Measurements from ENCODE around the gene TMC1. TPM values are rescaled to one million over a fixed set of nuclear protein-coding genes. Genes with fewer than 3 reads are reported as not detected.

Gene TMC1
- total RNA-seq, 4 donors from 2014 or later = 0.32 TPM; not detected in 3

GRCh38 chr9:72855890-72856523, 334.6 kb downstream of the TMC1 start:
- WGBS, 2 donors (ENCODE audit: low coverage in 1 of 2) = 91 to 95% methylated on average over 4 to 5 of the region's 5 CpGs
- in situ Hi-C loops (cut with MboI; ENCODE audit: low pct_ligation_motif_present in 1 of 4, low pct_unique_long_range_greater_than_20kb in 1 of 4, low sequenced_read_pairs in 3 of 4) (loop anchor here (10.0 to 25.0 kb wide), 4 partner anchors 156 to 331 kb away; no protein-coding TSS in a partner anchor), intact Hi-C loops (cut with DNase I; ENCODE audit: low total_unique reads) (loop anchor here (5.0 kb wide), 2 partner anchors 166 to 226 kb away; no protein-coding TSS in a partner anchor)
- Histone ChIP-seq H3K4me3 (no peak overlapping the region), H3K4me1 (peaks cover 12 to 22% (median 14%) of the 10 kb centered on the region in 4 donors), H3K9me3 (no peaks in the 10 kb centered on the region), H3K27ac (no peak overlapping the region), H3K27me3 (no peaks in the 10 kb centered on the region), H3K36me3 (no peaks in the 10 kb centered on the region)
- DNase-seq = no peak
- no peak for TF ChIP-seq POLR2A (IDR thresholded peaks at IDR 0.05)
- no peak for TF ChIP-seq CTCF (IDR thresholded peaks at IDR 0.05)
- no peak for TF ChIP-seq POLR2AphosphoS5 (IDR thresholded peaks at IDR 0.05)
- TF ChIP-seq EP300 (IDR thresholded peaks at IDR 0.05; ENCODE audit: low read depth) = no peak

DNA sequence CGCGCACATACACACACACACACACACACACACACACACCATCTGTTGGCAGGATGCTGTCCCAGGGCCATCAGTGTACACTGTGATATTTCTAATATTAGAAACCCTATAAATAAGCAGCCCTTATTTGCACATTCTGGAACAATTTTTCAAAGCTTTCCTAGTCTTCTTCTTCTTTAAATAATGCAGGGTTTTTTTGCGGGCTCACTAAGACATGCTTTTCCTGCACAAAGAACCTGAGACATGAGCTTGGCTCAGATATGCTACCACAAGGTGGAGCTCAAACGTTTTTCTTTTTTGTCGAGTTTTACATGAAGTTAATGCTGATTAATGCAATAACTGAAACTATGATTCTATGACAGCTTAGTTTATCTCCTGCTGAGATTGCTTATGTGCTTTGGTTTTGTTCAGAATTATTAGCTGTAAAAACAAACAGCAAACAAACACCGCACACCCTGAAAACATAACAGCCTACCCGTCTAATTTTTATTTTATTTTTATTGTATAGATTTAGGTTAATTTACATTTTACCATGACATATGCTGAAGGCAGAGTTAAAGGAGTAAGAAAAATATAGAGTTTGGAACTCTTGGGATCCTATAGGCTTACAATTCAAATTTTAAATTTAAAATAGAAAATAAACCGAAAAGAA, 335.7 kb downstream of the TMC1 start:
- no peaks in the 10 kb centered on the region for H3K36me3 ChIP-seq
- TF ChIP-seq CTCF (IDR thresholded peaks at IDR 0.05) = peak; percentile 57 to 67 (median 60)
- no peak for TF ChIP-seq EP300 (IDR thresholded peaks at IDR 0.05; ENCODE audit: low read depth)
- WGBS, 2 donors (ENCODE audit: low coverage in 1 of 2) = 30 to 47% methylated on average over 6 to 8 of the region's 8 CpGs
- H3K27me3 ChIP-seq = no peaks in the 10 kb centered on the region
- H3K9me3 ChIP-seq = no peaks in the 10 kb centered on the region
- intact Hi-C loops (cut with DNase I; ENCODE audit: low total_unique reads) = loop anchor here (5.0 kb wide), 2 partner anchors 165 to 225 kb away; no protein-coding TSS in a partner anchor
- H3K27ac ChIP-seq = peak overlapping the region in 2 of 4 donors; percentile 3 to 37
- H3K4me1 ChIP-seq = peaks cover 12 to 22% (median 14%) of the 10 kb centered on the region in 4 donors
- no peak overlapping the region for H3K4me3 ChIP-seq
- no peak for DNase-seq
- in situ Hi-C loops (cut with MboI; ENCODE audit: low pct_ligation_motif_present in 1 of 4, low pct_unique_long_range_greater_than_20kb in 1 of 4, low sequenced_read_pairs in 3 of 4) = loop anchor here (10.0 to 25.0 kb wide), 4 partner anchors 155 to 330 kb away; no protein-coding TSS in a partner anchor

DNA sequence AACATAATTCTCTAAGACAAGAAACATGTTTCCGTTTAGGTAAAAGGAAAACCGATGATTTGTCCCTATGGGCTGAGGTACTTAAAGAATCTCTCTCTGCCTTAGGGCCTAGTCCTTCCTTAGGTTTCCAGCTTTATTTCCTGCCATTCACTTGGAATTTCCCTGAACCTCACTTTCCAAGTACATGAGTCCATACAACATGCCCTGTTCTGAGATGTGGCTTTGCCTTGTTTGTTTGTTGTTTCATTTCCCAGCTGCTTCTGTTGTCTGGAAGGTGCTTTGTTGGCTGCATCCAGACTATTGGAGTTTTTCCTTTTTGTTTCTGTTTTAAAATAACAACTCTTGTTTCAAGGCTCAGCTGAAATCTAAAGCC, 336.2 kb downstream of the TMC1 start:
- Histone ChIP-seq H3K4me1 (peaks cover 12 to 22% (median 14%) of the 10 kb centered on the region in 4 donors), H3K4me3 (no peak overlapping the region), H3K27me3 (no peaks in the 10 kb centered on the region), H3K27ac (peak overlapping the region in 2 of 4 donors; percentile 3 to 37), H3K9me3 (no peaks in the 10 kb centered on the region), H3K36me3 (no peaks in the 10 kb centered on the region)
- TF ChIP-seq EP300 (IDR thresholded peaks at IDR 0.05; ENCODE audit: low read depth) (no peak), POLR2A (IDR thresholded peaks at IDR 0.05) (no peak), CTCF (IDR thresholded peaks at IDR 0.05) (no peak), POLR2AphosphoS5 (IDR thresholded peaks at IDR 0.05) (no peak)
- in situ Hi-C loops (cut with MboI; ENCODE audit: low pct_ligation_motif_present in 1 of 4, low pct_unique_long_range_greater_than_20kb in 1 of 4, low sequenced_read_pairs in 3 of 4) = loop anchor here (10.0 to 25.0 kb wide), 4 partner anchors 155 to 330 kb away; no protein-coding TSS in a partner anchor
- DNase-seq = no peak
- 96 to 97% methylated on average over 2 of the region's 2 CpGs for WGBS, 2 donors (ENCODE audit: low coverage in 1 of 2)
- intact Hi-C loops (cut with DNase I; ENCODE audit: low total_unique reads) = loop anchor here (5.0 kb wide), 2 partner anchors 165 to 225 kb away; no protein-coding TSS in a partner anchor

Measured in transverse colon (tissue), 4 donors.